Measurements from ENCODE around the gene MYO1D. TPM values are rescaled to one million over a fixed set of nuclear protein-coding genes. Genes with fewer than 3 reads are reported as not detected.

Gene MYO1D
- total and polyA plus RNA-seq, 11 donors, result 3.3 to 15.5 (median 8.9) TPM

DNA sequence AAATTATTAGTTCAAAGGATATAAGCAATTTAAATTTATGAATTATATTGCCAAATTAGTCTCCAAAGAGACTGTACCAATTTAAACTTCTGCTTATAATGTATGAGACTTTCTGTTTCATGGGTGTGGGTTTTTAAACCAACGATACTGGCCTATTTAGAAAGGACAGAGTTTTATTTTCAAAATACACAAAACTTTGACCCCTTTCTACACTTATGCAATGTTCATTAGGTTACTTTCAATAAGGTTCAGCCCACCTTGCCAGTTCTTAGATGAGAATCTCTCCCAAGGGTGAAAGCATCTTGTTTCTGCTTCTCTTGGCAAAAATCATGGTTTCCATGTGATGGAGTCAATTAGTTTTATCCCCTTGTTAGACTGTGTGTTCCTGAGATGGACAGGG, 84.7 kb downstream of the MYO1D start:
- DNase-seq, result no peak
- 91 to 100% (median 96%) methylated on average over 1 of the region's 1 CpG for WGBS, 4 donors
- peaks cover 0 to 6% (median 0%) of the 10 kb centered on the region in 12 donors for H3K4me1 ChIP-seq
- no peak overlapping the region for H3K4me3 ChIP-seq
- H3K9me3 ChIP-seq, result peaks cover 0 to 4% (median 0%) of the 10 kb centered on the region in 12 donors
- ATAC-seq, result no peak
- no peaks in the 10 kb centered on the region for H3K36me3 ChIP-seq
- TF ChIP-seq POLR2A (IDR thresholded peaks at IDR 0.05), result no peak
- TF ChIP-seq, protein P1, sequence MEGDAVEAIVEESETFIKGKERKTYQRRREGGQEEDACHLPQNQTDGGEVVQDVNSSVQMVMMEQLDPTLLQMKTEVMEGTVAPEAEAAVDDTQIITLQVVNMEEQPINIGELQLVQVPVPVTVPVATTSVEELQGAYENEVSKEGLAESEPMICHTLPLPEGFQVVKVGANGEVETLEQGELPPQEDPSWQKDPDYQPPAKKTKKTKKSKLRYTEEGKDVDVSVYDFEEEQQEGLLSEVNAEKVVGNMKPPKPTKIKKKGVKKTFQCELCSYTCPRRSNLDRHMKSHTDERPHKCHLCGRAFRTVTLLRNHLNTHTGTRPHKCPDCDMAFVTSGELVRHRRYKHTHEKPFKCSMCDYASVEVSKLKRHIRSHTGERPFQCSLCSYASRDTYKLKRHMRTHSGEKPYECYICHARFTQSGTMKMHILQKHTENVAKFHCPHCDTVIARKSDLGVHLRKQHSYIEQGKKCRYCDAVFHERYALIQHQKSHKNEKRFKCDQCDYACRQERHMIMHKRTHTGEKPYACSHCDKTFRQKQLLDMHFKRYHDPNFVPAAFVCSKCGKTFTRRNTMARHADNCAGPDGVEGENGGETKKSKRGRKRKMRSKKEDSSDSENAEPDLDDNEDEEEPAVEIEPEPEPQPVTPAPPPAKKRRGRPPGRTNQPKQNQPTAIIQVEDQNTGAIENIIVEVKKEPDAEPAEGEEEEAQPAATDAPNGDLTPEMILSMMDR (IDR thresholded peaks at IDR 0.05), result no peak
- no peak overlapping the region for H3K27ac ChIP-seq
- intact Hi-C loops (cut with DNase I), result no loop called here
- no peaks in the 10 kb centered on the region for H3K27me3 ChIP-seq

DNA sequence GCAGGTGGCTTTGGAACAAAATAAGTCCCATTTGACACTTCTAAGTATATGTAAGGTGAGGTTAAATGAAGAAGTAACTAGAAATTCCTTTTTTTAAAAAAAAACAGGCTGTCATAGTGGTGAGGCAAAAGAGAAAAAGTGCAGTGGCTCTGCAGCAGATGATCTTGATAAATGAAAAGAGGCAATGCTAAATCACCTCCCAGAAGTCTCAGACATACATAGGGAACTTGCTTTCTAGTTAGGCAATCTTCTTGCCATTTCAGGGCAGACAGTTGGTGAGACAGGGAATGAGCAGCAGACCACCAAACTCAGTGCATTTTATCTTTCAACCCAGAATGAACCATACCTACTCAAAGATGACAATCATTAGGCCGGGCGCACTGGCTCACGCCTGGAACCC, 90.8 kb downstream of the MYO1D start:
- no peak for DNase-seq
- Histone ChIP-seq H3K4me3 (no peak overlapping the region), H3K4me1 (no peaks in the 10 kb centered on the region), H3K9me3 (peaks cover 0 to 4% (median 0%) of the 10 kb centered on the region in 12 donors), H3K27ac (no peak overlapping the region), H3K27me3 (no peaks in the 10 kb centered on the region), H3K36me3 (no peaks in the 10 kb centered on the region)
- TF ChIP-seq, protein P1 (IDR thresholded peaks at IDR 0.05), result no peak
- TF ChIP-seq POLR2A (IDR thresholded peaks at IDR 0.05), result no peak
- ATAC-seq, result no peak
- WGBS, 4 donors, result 91 to 98% (median 96%) methylated on average over 3 of the region's 3 CpGs
- intact Hi-C loops (cut with DNase I), result loop anchor here in 6 of 10 donors (2.0 to 10.0 kb wide), 5 partner anchors 119 to 969 kb away; no protein-coding TSS in a partner anchor

DNA sequence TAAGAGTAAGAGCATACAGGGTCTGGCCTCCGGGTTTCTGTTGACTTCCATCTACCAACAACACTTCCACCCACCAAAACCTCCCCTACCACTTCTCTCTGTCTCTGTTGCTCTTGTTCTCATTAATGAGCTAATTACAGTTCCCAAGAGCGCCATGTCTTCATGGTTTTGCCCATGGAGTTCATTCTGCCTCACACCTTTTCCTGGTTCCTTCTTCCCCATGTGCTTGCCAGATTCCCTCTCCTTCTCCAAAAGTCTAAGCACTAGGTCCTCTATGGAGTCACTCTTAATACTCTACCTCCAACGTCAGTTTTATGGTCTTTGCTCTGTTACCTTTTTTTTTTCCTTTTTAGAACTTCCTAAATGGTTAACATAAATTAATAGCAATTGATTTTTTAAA, 92.8 kb downstream of the MYO1D start:
- no peak overlapping the region for H3K27ac ChIP-seq

DNA sequence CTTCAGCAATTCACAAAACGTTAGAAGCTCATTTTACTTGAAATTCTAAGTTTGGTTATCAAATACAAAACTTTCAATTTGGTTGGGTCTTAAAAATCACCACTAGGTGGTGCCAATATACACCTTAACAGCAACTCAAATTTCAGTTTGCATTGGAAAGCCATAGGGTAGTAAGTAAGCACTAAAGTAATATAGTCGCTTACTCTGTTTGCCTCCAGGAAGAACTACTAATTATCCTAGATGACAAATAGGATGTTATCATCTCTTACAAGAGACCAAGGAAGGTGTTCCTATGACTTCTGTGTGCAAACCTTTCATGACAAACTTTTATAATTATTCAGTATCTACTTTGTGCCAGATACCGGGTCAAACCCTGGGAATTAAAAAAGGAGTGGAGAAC, 93.3 kb downstream of the MYO1D start:
- peaks cover 0 to 7% (median 0%) of the 10 kb centered on the region in 9 donors for H3K36me3 ChIP-seq
- H3K27me3 ChIP-seq, result no peaks in the 10 kb centered on the region
- 3 to 35% (median 17%) methylated on average over 3 of the region's 3 CpGs for WGBS, 4 donors
- ATAC-seq (peak in 2 of 4 donors; percentile 42 to 61), DNase-seq (no peak)
- H3K9me3 ChIP-seq, result peaks cover 0 to 3% (median 0%) of the 10 kb centered on the region in 12 donors
- H3K4me1 ChIP-seq, result no peaks in the 10 kb centered on the region
- H3K4me3 ChIP-seq, result no peak overlapping the region
- TF ChIP-seq, protein P1 (IDR thresholded peaks at IDR 0.05), result peak; percentile 74 to 91 (median 78)
- no peak for TF ChIP-seq POLR2A (IDR thresholded peaks at IDR 0.05)
- H3K27ac ChIP-seq, result no peak overlapping the region
- intact Hi-C loops (cut with DNase I), result loop anchor here (1.0 to 10.0 kb wide), 10 partner anchors 89 to 971 kb away; partner anchors contain the start of gene MYO1D (in 8 of the 10)

More for the DNA sequence above, 92.8 kb downstream of the MYO1D start:
- 79 to 88% (median 86%) methylated on average over 3 of the region's 3 CpGs for WGBS, 4 donors
- Histone ChIP-seq H3K4me3 (no peak overlapping the region), H3K27me3 (no peaks in the 10 kb centered on the region), H3K4me1 (no peaks in the 10 kb centered on the region), H3K36me3 (peaks cover 0 to 7% (median 0%) of the 10 kb centered on the region in 9 donors), H3K9me3 (peaks cover 0 to 4% (median 0%) of the 10 kb centered on the region in 12 donors)
- no peak for TF ChIP-seq POLR2A (IDR thresholded peaks at IDR 0.05)
- TF ChIP-seq, protein P1 (IDR thresholded peaks at IDR 0.05), result no peak
- ATAC-seq (no peak), DNase-seq (no peak)
- intact Hi-C loops (cut with DNase I), result loop anchor here in 9 of 10 donors (1.0 to 10.0 kb wide), 9 partner anchors 88 to 971 kb away; partner anchors contain the start of gene MYO1D (in 1 of the 9)
